Activated CD8-positive, alpha-beta T cell treated with anti-CD3 and anti-CD28 coated beads for 36 hours (primary cell): ENCODE data around the gene KLF15. TPM values are rescaled to one million over a fixed set of nuclear protein-coding genes. Genes with fewer than 3 reads are reported as not detected.

Source experiments
- ATAC-seq: fragments of 200-7000 bp; cut with Tn5 transposase; one replicate; pipeline ENCODE4 v1.10.0; 2021; ENCODE audit warnings: mild to moderate bottlenecking, moderate library complexity
- CTCF ChIA-PET: fragments of 350-600 bp; sonication (Branson Sonifier 250); formaldehyde crosslinking; loops from one replicate; lab custom pipeline; 2021; ENCODE audit warnings: antibody characterized with exemption; lab: Charles Lee
- POLR2A ChIA-PET: fragments of 350-600 bp; sonication (Branson Sonifier 250); formaldehyde crosslinking; loops from one replicate; lab custom pipeline; 2021; ENCODE audit warnings: antibody characterized with exemption; lab: Charles Lee
- DNase-seq: peaks from one replicate; pipeline ENCODE4 v3.0.0-alpha.2; 2020
- H3K27ac Mint-ChIP-seq: one replicate; pipeline ENCODE4 v1.8.0; 2021; ENCODE audit warnings: mild to moderate bottlenecking, mixed read lengths
- H3K27me3 Mint-ChIP-seq: one replicate; pipeline ENCODE4 v1.8.0; 2021; ENCODE audit warnings: mixed read lengths
- H3K36me3 Mint-ChIP-seq: one replicate; pipeline ENCODE4 v1.8.0; 2021; ENCODE audit warnings: low read depth, mixed read lengths
- H3K4me1 Mint-ChIP-seq: one replicate; pipeline ENCODE4 v1.8.0; 2021; ENCODE audit warnings: low read depth, mixed read lengths
- H3K4me3 Mint-ChIP-seq: one replicate; pipeline ENCODE4 v1.8.0; 2021; ENCODE audit warnings: mild to moderate bottlenecking, moderate library complexity, mixed read lengths
- H3K9me3 Mint-ChIP-seq: one replicate; pipeline ENCODE4 v1.8.0; 2021; ENCODE audit warnings: mixed read lengths
- intact Hi-C: fragments of 100-400 bp; cut with micrococcal nuclease; formaldehyde crosslinking; loops from one replicate; pipeline ENCODE4 v1.10.0; 2022
- total RNA-seq, 2 experiments: library from RNA; stranded (reverse); gene quantifications; one replicate each; pipeline ENCODE4 v1.2.3, GENCODE V29; 2021
- TF ChIP-seq, protein P1 (sequence below): fragments of 200-600 bp; IDR thresholded peaks from one replicate; pipeline ENCODE4 v1.8.0; 2022; ENCODE audit warnings: antibody characterized with exemption, mild to moderate bottlenecking

KLF15 gene
- total RNA-seq, 2 experiments from 2014 or later, result 0.11 TPM; not detected in 1

DNA sequence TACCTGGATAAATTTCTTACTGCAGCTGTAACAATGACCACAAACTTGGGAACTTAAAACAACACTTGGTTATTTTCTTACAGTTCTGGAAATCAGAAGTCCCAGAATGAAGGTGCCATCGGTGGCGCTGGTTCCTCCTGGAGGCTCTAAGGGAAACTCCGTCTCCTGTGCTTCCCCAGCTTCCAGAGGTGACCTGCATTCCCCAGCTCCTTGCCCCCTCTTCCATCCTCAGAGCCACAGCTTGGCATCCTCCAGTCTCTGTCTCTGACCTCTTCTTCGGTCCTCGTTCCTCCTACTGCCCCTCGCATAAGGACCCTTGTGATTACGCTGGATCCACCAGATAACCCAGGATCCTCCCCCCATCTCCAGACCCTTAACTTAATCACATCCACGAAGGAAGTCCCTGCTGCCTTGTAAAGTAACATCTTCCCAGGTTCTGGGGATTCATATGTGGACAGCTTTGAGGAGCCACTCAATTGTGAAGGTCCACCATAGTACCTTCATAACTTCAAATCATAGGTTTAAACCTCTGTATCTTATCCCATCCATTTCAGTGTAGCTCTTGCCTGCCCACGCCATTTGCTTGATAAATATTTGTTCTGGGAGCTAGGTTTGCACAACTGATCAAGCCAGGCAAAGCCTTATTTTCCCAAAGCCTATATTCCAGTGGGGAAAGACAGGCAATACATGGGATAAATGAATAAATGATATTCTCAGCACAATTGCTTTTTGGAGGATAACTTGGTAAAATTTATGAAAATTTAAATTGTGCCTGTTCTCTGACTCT, 34.8 kb downstream of the KLF15 start:
- Mint-ChIP-seq H3K27me3 (peaks cover 2% of the 10 kb centered on the region), H3K4me3 (no peak overlapping the region), H3K9me3 (peaks cover 1% of the 10 kb centered on the region), H3K27ac (no peak overlapping the region), H3K36me3 (no peaks in the 10 kb centered on the region), H3K4me1 (no peaks in the 10 kb centered on the region)
- ATAC-seq (no peak), DNase-seq (no peak)
- ChIA-PET POLR2A (no interaction called here), CTCF (no interaction called here)
- intact Hi-C loops, result no loop called here
- TF ChIP-seq, protein P1, sequence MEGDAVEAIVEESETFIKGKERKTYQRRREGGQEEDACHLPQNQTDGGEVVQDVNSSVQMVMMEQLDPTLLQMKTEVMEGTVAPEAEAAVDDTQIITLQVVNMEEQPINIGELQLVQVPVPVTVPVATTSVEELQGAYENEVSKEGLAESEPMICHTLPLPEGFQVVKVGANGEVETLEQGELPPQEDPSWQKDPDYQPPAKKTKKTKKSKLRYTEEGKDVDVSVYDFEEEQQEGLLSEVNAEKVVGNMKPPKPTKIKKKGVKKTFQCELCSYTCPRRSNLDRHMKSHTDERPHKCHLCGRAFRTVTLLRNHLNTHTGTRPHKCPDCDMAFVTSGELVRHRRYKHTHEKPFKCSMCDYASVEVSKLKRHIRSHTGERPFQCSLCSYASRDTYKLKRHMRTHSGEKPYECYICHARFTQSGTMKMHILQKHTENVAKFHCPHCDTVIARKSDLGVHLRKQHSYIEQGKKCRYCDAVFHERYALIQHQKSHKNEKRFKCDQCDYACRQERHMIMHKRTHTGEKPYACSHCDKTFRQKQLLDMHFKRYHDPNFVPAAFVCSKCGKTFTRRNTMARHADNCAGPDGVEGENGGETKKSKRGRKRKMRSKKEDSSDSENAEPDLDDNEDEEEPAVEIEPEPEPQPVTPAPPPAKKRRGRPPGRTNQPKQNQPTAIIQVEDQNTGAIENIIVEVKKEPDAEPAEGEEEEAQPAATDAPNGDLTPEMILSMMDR, result no peak

DNA sequence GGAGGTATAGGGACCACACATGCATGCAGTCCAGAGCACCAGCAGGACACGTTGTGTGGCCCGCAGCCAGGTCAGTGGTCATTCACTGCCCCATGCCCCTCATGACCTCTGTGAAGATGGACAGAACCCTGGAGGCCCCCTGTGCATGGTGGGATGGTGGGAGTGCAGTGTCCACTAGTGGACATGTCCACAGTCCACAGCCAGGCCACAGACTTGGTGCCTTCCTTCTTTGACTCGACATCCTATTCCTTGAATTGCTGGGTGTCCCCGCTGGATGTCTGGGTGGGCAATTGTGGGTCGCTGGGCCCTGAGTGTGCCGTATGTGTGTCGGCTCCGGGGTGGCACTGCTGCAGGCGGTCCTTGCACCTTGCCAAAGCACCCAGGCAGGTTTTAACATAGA, 35.7 kb downstream of the KLF15 start:
- POLR2A ChIA-PET, result no interaction called here
- Mint-ChIP-seq H3K4me3 (no peak overlapping the region), H3K27ac (no peak overlapping the region), H3K9me3 (peaks cover 1% of the 10 kb centered on the region), H3K4me1 (no peaks in the 10 kb centered on the region), H3K36me3 (no peaks in the 10 kb centered on the region), H3K27me3 (peaks cover 2% of the 10 kb centered on the region)
- TF ChIP-seq, protein P1, result no peak
- intact Hi-C loops, result no loop called here
- DNase-seq, result no peak
- CTCF ChIA-PET, result no interaction called here
- no peak for ATAC-seq

DNA sequence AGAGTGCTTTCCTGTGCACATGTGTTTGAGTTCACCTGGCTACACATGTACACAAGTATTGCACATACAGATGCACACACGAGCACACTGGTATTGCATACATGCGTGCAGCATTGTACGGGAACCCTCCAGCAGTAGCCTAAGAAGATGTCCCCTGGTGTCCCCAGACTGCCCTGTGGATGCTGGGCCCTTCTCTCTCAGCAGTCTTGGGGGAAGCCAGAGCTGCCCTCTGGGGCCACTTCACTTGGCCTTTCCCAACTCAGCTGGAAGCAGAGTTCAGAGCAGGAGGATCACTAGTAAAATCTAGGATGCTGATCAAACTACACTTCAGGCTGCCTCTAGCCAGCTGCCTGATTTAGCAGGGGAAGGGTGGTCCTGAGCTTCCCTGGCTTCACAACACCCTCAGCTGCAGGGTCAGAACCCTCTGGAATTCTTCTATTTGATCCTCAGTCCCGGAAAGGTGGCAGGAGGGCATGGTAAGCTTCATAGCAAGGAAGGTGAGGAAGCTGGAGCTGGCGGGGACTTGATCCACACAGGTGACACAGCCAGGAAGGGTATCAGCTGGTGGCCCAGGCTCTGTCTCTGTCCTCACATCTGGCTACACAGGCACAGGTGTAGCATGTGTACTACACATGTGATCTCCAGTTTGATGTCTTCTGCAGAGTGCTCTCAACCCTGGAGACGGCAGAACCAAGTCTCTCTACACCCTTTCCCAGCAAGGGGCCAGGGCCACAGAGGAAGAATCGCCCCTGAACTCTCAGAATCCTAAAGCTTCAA, 36.5 kb downstream of the KLF15 start:
- no peaks in the 10 kb centered on the region for H3K36me3 Mint-ChIP-seq
- CTCF ChIA-PET, result no interaction called here
- no peak overlapping the region for H3K27ac Mint-ChIP-seq
- TF ChIP-seq, protein P1, result no peak
- H3K4me1 Mint-ChIP-seq, result no peaks in the 10 kb centered on the region
- H3K27me3 Mint-ChIP-seq, result peaks cover 2% of the 10 kb centered on the region
- ATAC-seq, result no peak
- H3K4me3 Mint-ChIP-seq, result no peak overlapping the region
- POLR2A ChIA-PET, result interaction anchor here (0.6 kb wide), 1 partner anchor 27 kb away, joined by 3 read pairs; no protein-coding TSS in a partner anchor
- no peaks in the 10 kb centered on the region for H3K9me3 Mint-ChIP-seq
- DNase-seq, result no peak
- intact Hi-C loops, result no loop called here

DNA sequence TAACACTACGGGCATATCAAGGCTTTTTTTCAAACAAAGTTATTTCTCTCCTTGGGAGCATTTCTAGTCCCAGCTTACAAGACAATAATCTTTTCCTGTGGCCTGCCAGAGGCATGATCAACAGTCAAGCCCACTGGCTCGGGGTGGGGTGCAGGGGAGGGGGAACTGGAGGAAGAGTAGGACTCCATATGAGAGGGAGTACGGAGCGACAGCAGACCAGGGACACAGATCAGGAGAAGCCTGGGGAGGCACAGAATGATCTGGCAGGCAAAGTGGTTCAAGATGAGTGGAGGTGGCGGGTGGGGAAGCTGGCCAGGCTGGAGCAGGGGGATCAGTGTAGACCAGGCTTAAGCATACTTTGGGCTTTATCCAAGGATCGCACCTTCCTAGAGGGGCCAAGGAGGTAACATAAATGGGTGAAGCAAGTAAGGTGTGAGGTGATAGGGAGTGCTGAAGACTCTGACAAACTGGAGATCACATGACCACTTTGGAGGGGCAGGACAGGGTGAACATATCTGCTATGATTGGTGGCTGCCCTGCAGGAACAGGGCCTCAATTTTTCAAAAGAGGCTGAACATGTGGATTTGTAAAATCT, 37.4 kb downstream of the KLF15 start:
- DNase-seq, result no peak
- H3K27ac Mint-ChIP-seq, result no peak overlapping the region
- TF ChIP-seq, protein P1, result no peak

More for the DNA sequence above, 37.4 kb downstream of the KLF15 start:
- ChIA-PET POLR2A (no interaction called here), CTCF (no interaction called here)
- Mint-ChIP-seq H3K27me3 (peaks cover 2% of the 10 kb centered on the region), H3K4me3 (no peak overlapping the region), H3K36me3 (no peaks in the 10 kb centered on the region), H3K9me3 (no peaks in the 10 kb centered on the region), H3K4me1 (no peaks in the 10 kb centered on the region)
- no peak for ATAC-seq
- intact Hi-C loops, result no loop called here
